Smooth muscle cell of the umbilical artery (primary cell): ENCODE data around the gene ZNF177. TPM values are rescaled to one million over a fixed set of nuclear protein-coding genes. Genes with fewer than 3 reads are reported as not detected.

Experiments
- total RNA-seq: library from RNA; depleted of rRNA; stranded (reverse); fragments of >200 nt; gene quantifications from 2 replicates; pipeline ENCODE4 v1.2.3, GENCODE V29; 2014

The ZNF177 gene
- total RNA-seq, result 0.97 and 2.1 TPM in 2 replicates

DNA sequence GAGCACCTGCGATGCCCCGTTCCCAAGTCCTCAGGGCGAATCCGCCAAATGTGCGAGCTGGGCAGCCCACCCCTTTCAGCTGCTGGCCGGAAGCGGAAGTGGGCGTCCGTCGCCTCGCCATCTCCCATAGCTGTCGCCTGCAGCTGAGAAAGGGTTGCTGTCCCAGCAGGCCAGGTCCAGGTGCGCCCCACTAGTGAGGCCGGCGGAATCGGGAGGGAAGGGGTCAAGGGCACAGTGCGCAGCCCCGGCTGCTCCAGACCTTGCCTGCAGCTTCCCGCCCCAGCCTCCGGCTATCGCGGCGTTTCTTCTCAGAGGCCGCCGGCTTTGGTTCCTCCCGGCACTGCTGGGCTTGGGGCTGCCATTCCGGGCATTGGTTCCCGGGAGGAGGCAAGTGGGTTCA is at the start of gene ZNF177:
Gene ZNF177, plus strand, starts transcription at position 109 of the 400 bp plus-strand sequence. CDS start 15,299 bp downstream, outside the sequence.

DNA sequence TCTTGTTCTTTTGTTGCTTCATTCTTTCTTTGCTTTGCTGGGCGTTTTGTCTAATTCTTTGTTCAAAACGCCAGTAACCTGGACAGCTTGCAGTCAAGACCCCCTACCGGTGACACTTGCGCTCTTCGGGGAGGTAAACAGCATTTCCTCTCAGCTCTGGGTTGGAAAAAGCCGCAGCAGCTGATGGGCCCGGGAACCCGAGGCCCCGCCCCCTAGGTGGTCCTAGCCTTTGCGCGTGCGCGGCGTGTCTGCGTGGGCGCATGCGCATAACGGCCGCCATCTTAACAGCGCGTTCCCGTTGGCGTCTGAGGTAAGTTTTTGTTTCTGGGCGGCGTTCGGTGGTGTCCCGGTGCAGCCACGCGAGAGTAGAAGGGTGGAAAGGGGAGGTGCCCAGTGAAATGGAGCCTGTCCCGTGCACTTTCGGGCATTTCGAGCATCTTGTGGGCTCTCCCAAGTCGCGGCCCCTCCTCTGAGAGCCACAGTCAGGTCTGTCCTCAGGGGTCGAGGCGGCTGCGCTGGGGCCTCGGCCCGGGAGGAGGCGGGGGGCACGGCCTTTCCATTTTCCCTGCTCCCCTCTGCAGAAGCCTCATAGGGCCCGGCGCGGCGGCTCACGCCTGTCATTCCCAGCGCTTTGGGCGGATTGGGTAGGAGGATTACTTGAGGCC is 38.8 kb upstream of the ZNF177 start, which contains the start of gene ZNF559:
Gene ZNF559, plus strand, starts transcription at position 261 of the 665 bp plus-strand sequence. CDS start 14,371 bp downstream, outside the sequence.

Other genes with a start within 250 kb of the ZNF177 start
- gene OR7G1, start 247.2 kb upstream of the ZNF177 start, total RNA-seq, result not detected in 2 replicates
- not detected in 2 replicates for gene OR7G3, start 236.1 kb upstream of the ZNF177 start, total RNA-seq
- gene ZNF317, start 222.6 kb upstream of the ZNF177 start, total RNA-seq, result 13.1 and 17.1 TPM in 2 replicates
- gene OR7D2, start 184.0 kb upstream of the ZNF177 start, total RNA-seq, result under 0.01 TPM in 1 of 2 replicates, not detected in the other
- gene OR7D4, start 143.4 kb upstream of the ZNF177 start, total RNA-seq, result not detected in 2 replicates
- gene OR7E24, start 112.1 kb upstream of the ZNF177 start, total RNA-seq, result not detected in 2 replicates
- 15.4 and 19.0 TPM in 2 replicates for gene ZNF699, start 53.2 kb upstream of the ZNF177 start, total RNA-seq
- 9.2 and 13.7 TPM in 2 replicates for gene ZNF559, start 38.8 kb upstream of the ZNF177 start, total RNA-seq
- 9.2 and 10.4 TPM in 2 replicates for gene ZNF266, start 72.6 kb downstream of the ZNF177 start, total RNA-seq
- gene ZNF560, start 135.6 kb downstream of the ZNF177 start, total RNA-seq, result 1.5 and 5.8 TPM in 2 replicates
- gene ZNF426, start 175.6 kb downstream of the ZNF177 start, total RNA-seq, result 21.5 and 25.8 TPM in 2 replicates
- gene ZNF121, start 221.5 kb downstream of the ZNF177 start, total RNA-seq, result 34.7 and 55.5 TPM in 2 replicates